GM10847 (cell line): ENCODE measurements around the gene TFF1.

Experiments used
- POLR2A ChIP-seq: IDR thresholded peaks from 2 replicates; pipeline ENCODE4 v1.6.1; 2011; ENCODE audit not compliant: insufficient read length; ENCODE audit errors: extremely low read depth

TFF1 gene

GRCh38 chr21:42314616-42315295, 51.6 kb downstream of the TFF1 start:
- TF ChIP-seq POLR2A = no peak

DNA sequence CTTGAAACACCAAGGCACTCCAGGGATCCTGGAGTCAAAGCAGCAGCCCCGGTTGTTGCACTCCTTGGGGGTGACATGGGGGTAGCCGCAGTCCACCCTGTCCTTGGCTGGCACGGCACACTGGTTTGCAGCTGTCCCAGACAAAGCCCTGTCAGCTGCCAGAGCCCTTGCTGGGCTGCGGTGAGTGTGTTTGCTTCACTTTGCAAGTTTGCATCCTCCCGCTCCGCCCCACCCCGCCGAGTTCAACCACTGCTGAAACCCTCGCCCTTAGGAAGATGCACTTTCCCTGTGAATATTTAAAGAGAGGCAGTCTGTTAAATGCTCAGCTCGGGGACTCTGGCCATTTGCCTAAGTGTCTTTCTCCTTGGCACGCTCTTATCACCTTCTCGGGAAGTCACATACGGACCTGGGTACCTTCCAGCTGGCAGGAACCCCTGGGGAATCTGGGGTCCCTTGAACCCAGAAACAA, 52.8 kb downstream of the TFF1 start:
- no peak for TF ChIP-seq POLR2A

DNA sequence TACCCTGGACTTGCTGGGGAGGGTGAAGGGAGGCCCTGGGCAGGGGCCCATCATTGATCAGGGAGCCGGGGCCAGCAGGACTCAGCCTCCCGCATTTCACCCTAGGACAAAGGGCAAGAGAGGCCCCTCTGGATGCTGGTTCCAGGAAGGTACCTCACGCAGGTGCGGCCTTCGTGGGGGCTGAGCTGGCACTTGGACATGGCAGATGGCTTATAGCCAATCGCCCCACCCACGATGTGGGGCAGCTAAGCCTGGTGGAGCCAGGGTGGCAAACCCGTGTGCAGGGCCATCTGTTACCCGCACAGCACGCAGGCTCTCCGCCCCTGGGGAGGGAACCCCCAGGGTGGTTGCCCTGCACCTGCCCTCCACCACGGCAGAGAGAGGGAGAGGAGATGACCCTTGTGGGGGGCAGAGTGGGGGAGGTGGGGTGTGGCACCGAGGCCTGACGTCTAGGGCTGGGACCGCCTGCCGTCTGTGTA, 53.7 kb downstream of the TFF1 start:
- no peak for TF ChIP-seq POLR2A
